ENCODE measurements around the gene RAX2. TPM values are rescaled to one million over a fixed set of nuclear protein-coding genes. Genes with fewer than 3 reads are reported as not detected.

RAX2 gene
- total RNA-seq, 1 donor from 2014 or later = not detected

GRCh38 chr19:3750211-3750610, 21.8 kb downstream of the RAX2 start:
- no peak for DNase-seq (ENCODE audit: extremely low spot score, unreplicated experiment)
- no peak for TF ChIP-seq CTCF (conservative IDR thresholded peaks at IDR 0.05)
- H3K27ac Mint-ChIP-seq = no peak overlapping the region
- no peaks in the 10 kb centered on the region for H3K27me3 Mint-ChIP-seq
- no peaks in the 10 kb centered on the region for H3K4me1 Mint-ChIP-seq (ENCODE audit: unreplicated experiment)
- H3K36me3 Mint-ChIP-seq = peaks cover 4% of the 10 kb centered on the region
- H3K9me3 Mint-ChIP-seq = no peaks in the 10 kb centered on the region
- H3K4me3 Mint-ChIP-seq = no peak overlapping the region

- Mint-ChIP-seq H3K4me1 (ENCODE audit: unreplicated experiment) (no peaks in the 10 kb centered on the region), H3K9me3 (no peaks in the 10 kb centered on the region), H3K27ac (no peak overlapping the region), H3K36me3 (no peaks in the 10 kb centered on the region), H3K27me3 (no peaks in the 10 kb centered on the region), H3K4me3 (no peak overlapping the region)
- TF ChIP-seq CTCF (conservative IDR thresholded peaks at IDR 0.05) = no peak
- no peak for DNase-seq (ENCODE audit: extremely low spot score, unreplicated experiment)
Observed at GRCh38 chr19:3748965-3749364, 23.1 kb downstream of the RAX2 start.

GRCh38 chr19:3746371-3747056, 25.5 kb downstream of the RAX2 start:
- Mint-ChIP-seq H3K9me3 (no peaks in the 10 kb centered on the region), H3K27ac (no peak overlapping the region), H3K4me1 (ENCODE audit: unreplicated experiment) (no peaks in the 10 kb centered on the region), H3K4me3 (no peak overlapping the region), H3K36me3 (no peaks in the 10 kb centered on the region), H3K27me3 (no peaks in the 10 kb centered on the region)
- no peak for DNase-seq (ENCODE audit: extremely low spot score, unreplicated experiment)
- no peak for TF ChIP-seq CTCF (conservative IDR thresholded peaks at IDR 0.05)

- H3K4me1 Mint-ChIP-seq (ENCODE audit: unreplicated experiment) = no peaks in the 10 kb centered on the region
- H3K36me3 Mint-ChIP-seq = no peaks in the 10 kb centered on the region
- no peak overlapping the region for H3K27ac Mint-ChIP-seq
- no peaks in the 10 kb centered on the region for H3K27me3 Mint-ChIP-seq
- H3K4me3 Mint-ChIP-seq = no peak overlapping the region
- TF ChIP-seq CTCF (conservative IDR thresholded peaks at IDR 0.05) = no peak
- H3K9me3 Mint-ChIP-seq = no peaks in the 10 kb centered on the region
- no peak for DNase-seq (ENCODE audit: extremely low spot score, unreplicated experiment)
Observed at GRCh38 chr19:3745363-3746045, 26.5 kb downstream of the RAX2 start.

- DNase-seq (ENCODE audit: extremely low spot score, unreplicated experiment) = no peak
- Mint-ChIP-seq H3K27me3 (no peaks in the 10 kb centered on the region), H3K27ac (no peak overlapping the region), H3K9me3 (no peaks in the 10 kb centered on the region), H3K36me3 (no peaks in the 10 kb centered on the region), H3K4me3 (no peak overlapping the region), H3K4me1 (ENCODE audit: unreplicated experiment) (no peaks in the 10 kb centered on the region)
- no peak for TF ChIP-seq CTCF (conservative IDR thresholded peaks at IDR 0.05)
Observed at GRCh38 chr19:3743486-3743885, 28.5 kb downstream of the RAX2 start.
